Activated T-helper 1 cell treated with anti-CD3 and anti-CD28 coated beads, Interleukin-12 subunit alpha, Interleukin-12 subunit beta, Interleukin-2, Interleukin-4 antibody, amounts not matched to agents 30 ng/mL and 10 ng/mL and 1 ng/mL, durations not matched to agents 14 hours and 24 hours and 36 hours (primary cell): ENCODE data around the gene SRRM2. TPM values are rescaled to one million over a fixed set of nuclear protein-coding genes. Genes with fewer than 3 reads are reported as not detected.

Experiments used
- DNase-seq: peaks from one replicate; pipeline ENCODE4 v3.0.0; 2021; ENCODE audit warnings: low spot score
- H3K27ac Mint-ChIP-seq: one replicate; pipeline ENCODE4 v1.8.0; 2021; ENCODE audit warnings: mild to moderate bottlenecking, mixed read lengths
- H3K27me3 Mint-ChIP-seq: one replicate; pipeline ENCODE4 v1.8.0; 2022; ENCODE audit warnings: mild to moderate bottlenecking, moderate library complexity, mixed read lengths; ENCODE audit not compliant: insufficient read depth
- H3K36me3 Mint-ChIP-seq: one replicate; pipeline ENCODE4 v1.8.0; 2021; ENCODE audit warnings: low read depth, mixed read lengths
- H3K4me1 Mint-ChIP-seq: one replicate; pipeline ENCODE4 v1.8.0; 2021; ENCODE audit warnings: low read depth, mixed read lengths
- H3K4me3 Mint-ChIP-seq: one replicate; pipeline ENCODE4 v1.8.0; 2021; ENCODE audit warnings: mild to moderate bottlenecking, moderate library complexity, mixed read lengths
- H3K9me3 Mint-ChIP-seq: one replicate; pipeline ENCODE4 v1.8.0; 2021; ENCODE audit warnings: mixed read lengths
- intact Hi-C: fragments of 100-400 bp; cut with micrococcal nuclease; formaldehyde crosslinking; loops from one replicate; pipeline ENCODE4 v1.15.1; 2024
- total RNA-seq: library from RNA; stranded (reverse); gene quantifications from 2 replicates; pipeline ENCODE4 v1.2.3, GENCODE V29; 2022

The SRRM2 gene
- total RNA-seq, 1 donor from 2014 or later, result 639 TPM

DNA sequence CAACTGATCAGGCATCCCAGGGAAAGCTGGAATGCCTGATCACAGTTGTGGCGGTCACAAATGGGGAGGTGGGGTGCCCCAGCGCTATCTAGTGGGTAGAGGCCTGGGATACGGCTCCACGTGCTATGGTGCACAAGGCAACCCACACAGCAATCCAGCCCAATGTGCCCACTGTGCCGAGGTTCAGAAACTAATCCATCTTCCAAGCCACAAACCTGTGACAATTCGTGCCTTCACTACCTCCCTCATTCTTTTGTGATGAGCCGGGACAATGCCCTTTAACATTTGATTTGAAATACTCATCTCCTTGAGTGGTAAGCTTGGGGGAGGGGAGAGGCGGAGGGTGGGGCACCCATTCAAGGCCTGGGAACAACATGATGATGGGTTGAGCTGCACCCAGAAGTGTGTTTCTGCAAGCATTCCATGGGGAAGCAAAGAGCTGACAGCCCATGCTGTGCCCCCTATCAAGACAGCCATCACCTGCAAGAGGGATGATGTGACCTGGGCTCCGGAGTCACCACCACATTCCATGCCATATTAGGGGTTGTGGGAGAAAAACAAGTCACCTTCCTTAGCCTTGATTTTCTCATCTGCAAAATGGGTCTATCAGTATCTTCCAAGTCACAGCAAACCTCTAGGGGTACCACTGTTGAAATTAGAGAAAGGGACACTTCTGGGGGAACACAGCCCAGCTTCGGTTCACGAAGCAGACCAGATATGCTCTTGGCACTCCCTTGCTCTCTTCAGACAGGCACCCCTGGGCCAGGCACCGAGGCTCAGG is 20.9 kb downstream of the SRRM2 start:
- Mint-ChIP-seq H3K27me3 (no peaks in the 10 kb centered on the region), H3K27ac (no peak overlapping the region), H3K4me3 (peak overlapping the region; percentile 7), H3K4me1 (peaks cover 23% of the 10 kb centered on the region), H3K9me3 (no peaks in the 10 kb centered on the region), H3K36me3 (peaks cover 39% of the 10 kb centered on the region)
- DNase-seq, result no peak
- intact Hi-C loops, result no loop called here

DNA sequence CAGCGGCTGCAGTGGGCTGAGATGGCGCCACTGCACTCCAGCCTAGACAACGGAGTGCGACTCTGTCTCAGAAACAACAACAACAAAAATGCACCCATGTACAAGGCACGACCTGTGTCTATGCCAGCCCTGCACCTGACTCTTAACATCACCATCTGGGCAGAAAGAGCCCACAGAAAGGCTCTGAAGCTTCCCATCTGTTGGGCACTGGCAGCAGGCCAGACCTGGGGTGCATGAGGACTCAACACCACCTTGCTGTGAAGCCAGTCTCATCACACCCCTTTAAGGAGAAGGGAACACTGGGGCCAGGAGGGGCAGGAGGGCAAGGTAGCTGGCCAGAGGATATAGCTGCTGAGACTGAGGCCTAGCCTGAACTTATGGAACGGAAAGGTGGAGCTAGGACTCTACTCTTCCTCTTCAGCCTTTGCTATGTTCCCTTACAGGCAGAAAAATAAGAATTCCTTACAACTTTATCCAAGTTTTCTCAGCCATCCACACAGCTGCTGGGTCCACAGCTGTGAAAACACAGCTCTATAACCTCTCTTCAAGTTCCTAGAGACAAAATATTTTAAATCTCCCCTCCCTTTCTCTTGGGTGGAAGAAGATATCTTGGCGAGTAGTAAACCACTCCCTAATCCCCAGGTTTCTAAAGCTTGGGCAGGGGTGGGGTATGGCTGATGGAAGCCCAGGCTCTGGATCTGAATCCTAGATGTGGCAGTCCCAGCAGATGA is 21.9 kb downstream of the SRRM2 start:
- peaks cover 32% of the 10 kb centered on the region for H3K36me3 Mint-ChIP-seq
- H3K27me3 Mint-ChIP-seq, result no peaks in the 10 kb centered on the region
- no peak for DNase-seq
- intact Hi-C loops, result no loop called here
- H3K4me1 Mint-ChIP-seq, result peaks cover 27% of the 10 kb centered on the region
- no peak overlapping the region for H3K4me3 Mint-ChIP-seq
- no peaks in the 10 kb centered on the region for H3K9me3 Mint-ChIP-seq
- H3K27ac Mint-ChIP-seq, result no peak overlapping the region

DNA sequence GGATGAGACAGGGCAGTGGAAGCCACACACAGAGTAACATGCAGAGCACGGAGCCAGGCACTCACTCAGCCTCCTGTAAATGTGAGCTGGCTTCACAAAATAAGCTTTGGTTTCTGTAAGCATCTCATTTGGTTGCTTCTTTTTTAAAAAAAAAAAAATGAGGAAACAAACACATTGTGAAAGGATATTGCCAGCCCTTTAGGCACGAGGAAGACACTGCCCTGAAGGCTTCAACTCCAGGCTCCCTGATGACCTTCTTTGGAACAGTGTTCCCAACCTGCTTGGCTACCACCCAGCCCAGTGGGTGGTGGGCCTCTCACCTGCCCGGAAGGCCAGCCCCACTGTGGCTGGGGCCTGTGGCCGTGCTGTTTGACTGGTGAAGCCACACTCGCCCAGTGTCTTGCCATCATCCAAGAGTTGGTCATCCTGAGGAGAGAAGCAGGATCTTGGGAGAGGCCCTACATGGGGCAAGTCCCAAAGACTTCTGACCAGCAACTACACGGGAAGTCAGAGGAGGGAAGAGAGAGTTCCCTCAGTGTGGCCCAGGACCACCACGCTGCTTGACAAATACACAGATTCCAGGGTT is 22.8 kb downstream of the SRRM2 start:
- Mint-ChIP-seq H3K36me3 (peaks cover 25% of the 10 kb centered on the region), H3K4me3 (peak overlapping the region; percentile 90), H3K4me1 (peaks cover 27% of the 10 kb centered on the region), H3K27me3 (no peaks in the 10 kb centered on the region), H3K9me3 (no peaks in the 10 kb centered on the region), H3K27ac (no peak overlapping the region)
- no peak for DNase-seq
- intact Hi-C loops, result loop anchor here (5.0 kb wide), 1 partner anchor 93 kb away; the partner anchor contains the start of gene KCTD5

DNA sequence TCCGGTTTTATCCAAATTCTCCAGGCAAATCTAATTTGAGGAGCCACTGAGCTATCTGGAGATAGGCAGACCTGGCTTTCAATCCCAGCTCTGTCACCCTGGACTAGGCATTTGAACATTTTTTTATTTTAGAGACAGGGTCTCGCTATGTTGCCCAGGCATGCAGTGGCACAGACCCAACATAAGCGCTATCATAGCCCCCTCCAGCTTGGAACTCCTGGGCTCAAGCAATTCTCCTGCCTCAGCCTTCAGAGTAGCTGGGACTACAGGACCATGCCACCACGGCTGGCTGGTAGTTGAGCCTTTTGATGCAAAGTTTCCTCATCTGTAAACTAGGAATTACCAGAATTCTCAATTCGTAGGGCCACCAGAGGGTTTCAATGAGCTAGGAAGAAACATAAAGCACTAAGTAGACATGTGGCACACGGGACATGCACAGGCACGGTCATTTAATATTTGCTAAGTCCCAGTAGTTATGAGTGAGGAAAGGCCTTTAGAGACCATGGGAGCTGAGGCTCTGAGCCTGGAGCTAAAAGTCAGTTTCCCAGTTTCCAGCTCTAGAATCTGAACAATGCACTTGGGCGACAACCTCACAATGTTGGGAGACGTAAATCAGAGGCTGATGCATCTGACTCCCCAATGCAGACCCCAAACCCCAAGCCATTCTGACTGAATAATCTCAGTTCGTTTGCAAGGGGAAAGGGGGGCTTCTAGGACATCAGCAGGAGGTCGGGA is 23.5 kb downstream of the SRRM2 start:
- no peaks in the 10 kb centered on the region for H3K27me3 Mint-ChIP-seq
- no peaks in the 10 kb centered on the region for H3K9me3 Mint-ChIP-seq
- intact Hi-C loops, result loop anchor here (2.0 to 5.0 kb wide), 2 partner anchors 94 to 129 kb away; partner anchors contain the start of gene KCTD5
- peak overlapping the region; percentile 90 for H3K4me3 Mint-ChIP-seq
- peaks cover 21% of the 10 kb centered on the region for H3K36me3 Mint-ChIP-seq
- H3K27ac Mint-ChIP-seq, result peak overlapping the region; percentile 94
- peaks cover 27% of the 10 kb centered on the region for H3K4me1 Mint-ChIP-seq
- DNase-seq, result no peak

DNA sequence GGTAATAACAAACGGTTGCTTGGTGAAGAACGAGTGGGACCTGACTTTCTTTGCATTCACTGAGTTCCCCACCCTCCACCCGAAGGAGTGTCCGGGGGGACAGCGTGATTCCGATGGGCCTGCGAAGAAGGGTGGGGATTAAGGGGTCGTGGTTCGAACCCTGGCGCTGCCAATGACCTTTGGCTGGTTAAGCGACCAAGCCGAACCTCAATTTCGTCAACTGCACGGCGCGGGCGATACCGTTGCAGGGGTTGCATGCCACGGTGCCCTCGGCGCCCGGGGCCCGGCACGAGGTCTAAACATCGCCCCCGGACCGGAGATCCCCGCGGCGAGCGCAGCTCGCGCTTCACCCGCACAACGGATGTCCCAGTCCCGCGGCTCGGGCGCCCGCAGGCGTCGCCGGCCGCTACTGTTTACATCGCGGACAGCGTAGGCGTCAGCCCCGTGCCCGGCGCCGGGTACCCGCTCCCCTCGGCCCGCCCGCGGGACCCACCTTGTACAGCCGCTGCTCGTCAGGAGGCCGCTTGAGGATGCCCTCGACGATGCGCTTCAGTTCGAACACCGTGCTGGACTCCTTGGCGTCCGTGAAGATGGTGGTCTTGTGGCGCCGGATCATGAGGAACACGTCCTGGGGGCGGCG is 24.2 kb downstream of the SRRM2 start:
- peaks cover 27% of the 10 kb centered on the region for H3K4me1 Mint-ChIP-seq
- H3K36me3 Mint-ChIP-seq, result peaks cover 18% of the 10 kb centered on the region
- H3K27me3 Mint-ChIP-seq, result no peaks in the 10 kb centered on the region
- peak overlapping the region; percentile 90 for H3K4me3 Mint-ChIP-seq
- intact Hi-C loops, result loop anchor here (1.0 to 5.0 kb wide), 6 partner anchors 23 to 128 kb away; partner anchors contain the start of gene KCTD5
- DNase-seq, result peak; percentile 36
- no peaks in the 10 kb centered on the region for H3K9me3 Mint-ChIP-seq
- H3K27ac Mint-ChIP-seq, result peak overlapping the region; percentile 94

DNA sequence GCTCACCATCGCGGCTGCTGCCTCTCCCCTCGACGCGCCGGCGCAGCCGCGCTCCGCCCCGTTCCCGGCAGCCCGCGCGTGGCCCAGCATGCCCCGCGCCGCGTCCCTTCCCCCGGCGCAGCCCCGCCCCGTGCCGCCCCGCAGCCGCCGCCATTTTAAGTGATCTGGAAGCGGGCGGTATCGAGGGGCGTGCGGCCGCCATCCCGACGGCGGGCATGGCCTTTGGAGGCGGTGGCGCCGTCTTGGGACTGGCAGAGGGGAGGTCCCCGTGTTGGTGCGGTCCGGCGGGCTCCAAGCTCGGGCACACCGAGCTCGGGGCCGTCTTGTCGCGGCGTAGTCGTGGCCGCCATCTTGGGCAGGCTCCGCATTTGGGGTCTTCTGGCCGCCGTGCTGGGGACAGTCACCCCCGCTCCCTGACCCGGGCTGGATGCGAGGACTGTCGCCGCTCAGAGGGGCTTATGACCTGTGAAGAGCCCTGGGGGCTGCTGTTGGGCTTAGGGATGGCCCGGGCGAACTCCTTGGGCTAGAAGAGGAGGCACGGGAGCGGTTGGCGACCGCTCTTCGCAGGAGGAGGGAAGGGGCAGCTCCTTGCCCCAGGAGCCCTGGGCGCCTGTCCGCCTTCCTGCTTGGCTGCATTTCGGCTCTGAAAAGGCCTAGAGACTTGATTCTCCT is 24.9 kb downstream of the SRRM2 start, which contains the start of gene ELOB:
TSS of gene ELOB (minus strand) at position 50 of the 672 bp plus-strand sequence. CDS start at position 9, 41 bp downstream.
- H3K27ac Mint-ChIP-seq, result peak within 1 kb of the TSS; percentile 94
- peak within 1 kb of the TSS; percentile 93 for H3K4me3 Mint-ChIP-seq
- H3K9me3 Mint-ChIP-seq, result no peaks in the 10 kb centered on the region
- H3K36me3 Mint-ChIP-seq, result peaks cover 12% of the 10 kb centered on the region
- no peaks in the 10 kb centered on the region for H3K27me3 Mint-ChIP-seq
- DNase-seq, result peak; percentile 87
- intact Hi-C loops, result loop anchor here (1.0 to 5.0 kb wide), 6 partner anchors 24 to 127 kb away; partner anchors contain the start of gene KCTD5
- peaks cover 27% of the 10 kb centered on the region for H3K4me1 Mint-ChIP-seq

DNA sequence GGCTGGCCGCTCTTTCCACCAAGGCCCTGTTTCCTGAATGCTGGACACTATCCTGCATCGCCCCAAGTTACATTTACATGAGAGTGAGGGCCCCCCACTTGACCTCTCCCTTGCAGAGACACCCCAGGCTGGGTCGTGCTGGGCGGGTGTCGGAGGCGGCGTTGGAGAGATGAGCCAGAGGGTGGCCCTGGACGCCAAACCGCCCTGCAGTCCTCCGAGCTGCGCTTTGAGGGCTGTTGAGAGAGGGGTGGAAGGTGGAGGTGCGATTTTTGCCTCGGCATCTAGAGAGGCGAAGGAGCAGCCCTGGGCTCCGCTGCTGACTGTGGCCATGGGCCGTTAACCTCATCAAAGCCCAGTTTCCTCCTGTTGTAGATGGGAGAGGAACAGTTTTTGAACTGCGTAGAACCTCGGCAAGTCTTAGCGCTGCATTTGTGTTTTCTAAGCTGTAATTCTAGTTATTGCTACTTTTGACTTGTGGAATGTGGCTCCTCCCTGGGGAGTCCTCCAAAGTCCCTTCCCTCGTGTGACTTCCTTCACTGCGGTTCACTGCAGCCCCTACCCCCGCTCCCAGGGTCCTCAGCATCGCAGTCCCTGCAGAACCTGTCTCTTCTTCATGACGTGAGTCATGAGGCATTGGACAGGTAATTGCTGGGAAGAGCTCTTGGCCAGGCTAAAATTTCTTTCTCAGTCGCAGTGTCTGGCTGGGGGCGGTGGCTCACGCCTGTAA is 25.6 kb downstream of the SRRM2 start:
- H3K9me3 Mint-ChIP-seq, result no peaks in the 10 kb centered on the region
- peak overlapping the region; percentile 93 for H3K4me3 Mint-ChIP-seq
- H3K36me3 Mint-ChIP-seq, result peaks cover 8% of the 10 kb centered on the region
- H3K27ac Mint-ChIP-seq, result peak overlapping the region; percentile 93
- H3K27me3 Mint-ChIP-seq, result no peaks in the 10 kb centered on the region
- DNase-seq, result no peak
- peaks cover 22% of the 10 kb centered on the region for H3K4me1 Mint-ChIP-seq
- intact Hi-C loops, result loop anchor here (1.0 to 5.0 kb wide), 6 partner anchors 25 to 127 kb away; partner anchors contain the start of gene KCTD5

DNA sequence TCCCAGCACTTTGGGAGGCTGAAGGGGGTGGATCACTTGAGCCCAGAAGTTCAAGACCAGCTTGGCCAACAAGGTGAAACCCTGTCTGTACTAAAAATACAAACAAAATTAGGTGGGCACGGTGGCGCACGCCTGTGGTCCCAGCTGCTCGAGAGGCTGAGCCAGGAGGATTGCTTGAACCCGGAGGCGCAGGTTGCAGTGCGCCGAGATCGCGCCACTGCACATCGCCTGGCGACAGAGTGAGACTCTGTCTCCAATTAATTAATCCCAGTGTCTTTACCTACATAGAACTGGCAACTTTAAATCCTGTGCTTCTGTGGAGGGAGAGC is 26.2 kb downstream of the SRRM2 start:
- DNase-seq, result no peak
- H3K4me3 Mint-ChIP-seq, result peak overlapping the region; percentile 93
- peak overlapping the region; percentile 93 for H3K27ac Mint-ChIP-seq
- H3K27me3 Mint-ChIP-seq, result no peaks in the 10 kb centered on the region
- H3K36me3 Mint-ChIP-seq, result peaks cover 5% of the 10 kb centered on the region
- no peaks in the 10 kb centered on the region for H3K9me3 Mint-ChIP-seq
- intact Hi-C loops, result loop anchor here (5.0 kb wide), 1 partner anchor 96 kb away; the partner anchor contains the start of gene KCTD5
- H3K4me1 Mint-ChIP-seq, result peaks cover 22% of the 10 kb centered on the region

DNA sequence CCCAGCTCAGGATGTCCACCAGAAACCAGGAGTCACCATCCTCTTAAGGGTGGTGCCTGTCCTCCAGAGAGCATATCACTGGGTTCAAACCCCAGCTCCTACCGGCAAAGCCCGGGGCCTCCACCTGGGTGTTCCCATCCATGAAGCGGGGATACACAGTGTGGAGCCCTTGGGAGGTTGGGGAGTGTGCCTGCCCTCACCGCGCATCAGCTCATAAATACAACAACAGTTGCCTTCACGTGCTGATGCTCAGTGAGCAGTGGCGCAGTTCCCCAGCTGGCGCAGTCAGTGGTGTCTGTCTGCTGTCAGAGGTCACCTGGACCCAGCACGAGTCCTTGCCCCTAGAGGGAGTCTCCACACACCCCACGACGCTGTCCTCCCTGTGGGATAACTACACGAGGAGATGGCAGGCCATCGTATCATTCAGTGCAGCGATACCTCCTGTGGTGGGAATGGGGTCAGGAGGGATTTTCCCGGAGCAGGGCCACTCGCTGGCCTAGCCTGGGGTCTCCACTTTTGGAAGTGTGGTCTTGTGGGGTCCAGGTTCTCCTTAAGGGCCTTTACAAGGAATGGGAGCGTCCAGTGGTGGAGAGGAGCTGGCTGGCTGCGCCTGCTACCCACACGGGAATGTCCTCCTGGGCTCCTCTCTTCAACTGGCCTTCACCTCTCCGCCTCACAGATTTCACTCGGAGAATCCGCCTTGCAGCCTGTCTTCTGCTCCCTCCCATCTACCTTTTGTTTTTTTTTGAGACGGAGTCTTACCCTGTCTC is 26.9 kb downstream of the SRRM2 start:
- Mint-ChIP-seq H3K36me3 (peaks cover 2% of the 10 kb centered on the region), H3K4me1 (peaks cover 22% of the 10 kb centered on the region), H3K27ac (peak overlapping the region; percentile 29), H3K4me3 (peak overlapping the region; percentile 93), H3K9me3 (no peaks in the 10 kb centered on the region), H3K27me3 (peaks cover 2% of the 10 kb centered on the region)
- DNase-seq, result no peak
- intact Hi-C loops, result loop anchor here (5.0 kb wide), 1 partner anchor 97 kb away; the partner anchor contains the start of gene KCTD5

DNA sequence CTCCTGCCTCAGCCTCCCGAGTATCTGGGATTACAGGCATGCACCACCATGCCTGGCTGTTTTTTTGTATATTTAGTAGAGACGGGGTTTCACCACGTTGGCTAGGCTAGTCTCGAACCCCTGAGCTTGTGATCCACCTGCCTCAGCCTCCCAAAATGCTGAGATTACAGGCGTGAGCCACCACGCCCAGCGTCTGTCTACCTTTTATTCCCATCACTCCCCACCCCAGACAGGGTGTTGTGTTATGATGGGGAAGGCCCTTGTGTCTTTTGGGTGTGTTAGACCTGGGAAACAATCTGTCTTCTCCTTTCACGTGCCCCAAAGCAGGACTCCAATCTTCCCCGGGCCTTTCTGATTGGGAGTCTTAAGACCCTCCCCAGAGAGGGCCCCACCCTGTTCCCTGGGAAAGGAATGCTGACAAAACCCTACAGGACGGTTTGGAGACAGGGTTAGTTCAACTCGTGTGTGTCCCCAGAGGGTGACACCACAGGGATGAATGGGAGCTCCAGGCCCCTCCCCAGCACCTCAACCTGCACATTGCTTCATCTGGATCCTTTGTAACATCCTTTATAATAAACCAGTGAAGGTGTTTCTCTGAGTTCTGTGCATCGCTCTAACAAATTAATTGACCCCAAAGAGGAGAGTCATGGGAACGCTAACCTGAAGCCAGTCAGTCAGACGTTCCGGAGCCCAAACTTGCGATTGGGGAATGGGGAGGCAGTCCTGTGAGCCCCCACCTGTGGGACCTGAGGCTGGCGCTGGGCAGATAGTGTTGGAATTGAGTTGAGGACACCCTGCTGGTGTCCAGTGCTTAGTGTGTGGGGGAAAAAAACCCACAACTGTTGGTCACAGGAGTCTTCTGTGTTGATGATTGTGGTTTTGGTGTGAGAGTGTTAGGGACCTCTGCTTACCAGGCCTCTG is 27.8 kb downstream of the SRRM2 start:
- Mint-ChIP-seq H3K4me3 (peak overlapping the region; percentile 57), H3K36me3 (peaks cover 2% of the 10 kb centered on the region), H3K27me3 (peaks cover 4% of the 10 kb centered on the region), H3K4me1 (peaks cover 21% of the 10 kb centered on the region), H3K27ac (peak overlapping the region; percentile 29), H3K9me3 (no peaks in the 10 kb centered on the region)
- no peak for DNase-seq
- intact Hi-C loops, result loop anchor here (5.0 kb wide), 2 partner anchors 98 to 258 kb away; partner anchors contain the start of genes AMDHD2 and KCTD5
